Measurements from ENCODE around the gene SCML2.
"Not testable (repeated sequence)": the region's sequence is repeated elsewhere in the genome, so short reads cannot be mapped to it uniquely, and the experiment has no call there.

Gene SCML2

DNA sequence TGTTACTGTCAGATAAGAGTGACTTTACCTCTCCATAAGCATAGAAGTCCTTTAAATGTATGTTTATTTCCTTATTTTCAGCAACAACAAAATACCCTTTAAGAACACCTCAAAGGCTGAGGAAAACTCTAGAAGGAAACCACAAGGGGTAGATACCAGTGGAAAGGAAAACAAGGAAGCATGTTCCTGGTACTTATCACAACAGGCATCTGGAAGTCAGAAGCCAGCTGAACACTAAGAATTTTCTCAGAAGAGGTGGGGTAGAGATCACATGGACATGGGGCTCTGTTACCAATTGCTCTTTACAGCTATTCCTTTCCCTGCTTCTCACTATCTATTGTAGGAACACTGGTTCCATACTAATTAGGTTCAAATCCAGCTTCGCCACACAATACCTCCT, 82.3 kb downstream of the SCML2 start:
- in situ Hi-C loops (cut with MboI; ENCODE audit: low pct_unique_long_range_greater_than_20kb, low sequenced_read_pairs, unreplicated experiment), result no loop called here
- TF ChIP-seq, protein P1, sequence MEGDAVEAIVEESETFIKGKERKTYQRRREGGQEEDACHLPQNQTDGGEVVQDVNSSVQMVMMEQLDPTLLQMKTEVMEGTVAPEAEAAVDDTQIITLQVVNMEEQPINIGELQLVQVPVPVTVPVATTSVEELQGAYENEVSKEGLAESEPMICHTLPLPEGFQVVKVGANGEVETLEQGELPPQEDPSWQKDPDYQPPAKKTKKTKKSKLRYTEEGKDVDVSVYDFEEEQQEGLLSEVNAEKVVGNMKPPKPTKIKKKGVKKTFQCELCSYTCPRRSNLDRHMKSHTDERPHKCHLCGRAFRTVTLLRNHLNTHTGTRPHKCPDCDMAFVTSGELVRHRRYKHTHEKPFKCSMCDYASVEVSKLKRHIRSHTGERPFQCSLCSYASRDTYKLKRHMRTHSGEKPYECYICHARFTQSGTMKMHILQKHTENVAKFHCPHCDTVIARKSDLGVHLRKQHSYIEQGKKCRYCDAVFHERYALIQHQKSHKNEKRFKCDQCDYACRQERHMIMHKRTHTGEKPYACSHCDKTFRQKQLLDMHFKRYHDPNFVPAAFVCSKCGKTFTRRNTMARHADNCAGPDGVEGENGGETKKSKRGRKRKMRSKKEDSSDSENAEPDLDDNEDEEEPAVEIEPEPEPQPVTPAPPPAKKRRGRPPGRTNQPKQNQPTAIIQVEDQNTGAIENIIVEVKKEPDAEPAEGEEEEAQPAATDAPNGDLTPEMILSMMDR (IDR thresholded peaks at IDR 0.05; ENCODE audit: extremely low read depth, insufficient read depth, missing control alignments), result no peak
- DNase-seq (ENCODE audit: low spot score), result no peak

DNA sequence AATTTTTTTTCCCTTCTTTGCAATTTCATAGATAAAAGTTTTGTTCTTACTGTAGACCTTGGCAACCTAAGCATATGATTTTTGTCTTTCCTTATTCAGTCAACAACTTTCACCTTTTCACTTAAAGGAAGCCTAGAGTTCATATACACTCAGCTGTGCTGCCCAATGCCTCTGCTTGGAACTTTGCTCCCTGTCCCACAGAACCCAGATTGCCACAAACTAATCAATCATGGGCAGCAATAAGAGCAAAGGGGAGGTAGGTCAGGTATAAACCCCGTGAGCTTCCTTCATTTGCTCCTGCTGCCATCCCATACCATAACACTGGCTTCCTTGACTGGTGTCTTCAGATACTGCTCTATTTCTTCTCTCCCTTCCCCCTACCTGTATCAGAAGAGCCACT, 82.8 kb downstream of the SCML2 start:
- in situ Hi-C loops (cut with MboI; ENCODE audit: low pct_unique_long_range_greater_than_20kb, low sequenced_read_pairs, unreplicated experiment), result no loop called here
- TF ChIP-seq, protein P1 (IDR thresholded peaks at IDR 0.05; ENCODE audit: extremely low read depth, insufficient read depth, missing control alignments), result no peak
- no peak for DNase-seq (ENCODE audit: low spot score)

DNA sequence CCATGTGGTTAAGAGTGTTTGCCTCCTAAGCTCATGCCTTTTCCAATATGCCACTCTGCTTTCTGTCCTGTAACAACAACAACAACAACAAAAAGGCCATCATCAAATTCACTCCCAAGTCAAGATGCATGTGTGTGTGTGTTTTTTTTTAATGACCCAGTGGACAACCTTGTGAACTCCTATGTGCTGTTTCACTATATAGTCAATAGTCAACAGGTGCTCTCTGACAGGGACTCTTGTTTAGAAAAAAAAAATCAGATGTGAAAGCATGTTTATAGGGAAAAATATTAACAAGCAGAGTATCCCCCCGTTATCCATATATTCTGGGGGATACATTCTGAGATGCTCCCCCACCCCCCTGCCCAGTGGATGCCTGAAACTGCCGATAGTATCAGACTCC, 83.2 kb downstream of the SCML2 start:
- TF ChIP-seq, protein P1 (IDR thresholded peaks at IDR 0.05; ENCODE audit: extremely low read depth, insufficient read depth, missing control alignments), result no peak
- in situ Hi-C loops (cut with MboI; ENCODE audit: low pct_unique_long_range_greater_than_20kb, low sequenced_read_pairs, unreplicated experiment), result no loop called here

DNA sequence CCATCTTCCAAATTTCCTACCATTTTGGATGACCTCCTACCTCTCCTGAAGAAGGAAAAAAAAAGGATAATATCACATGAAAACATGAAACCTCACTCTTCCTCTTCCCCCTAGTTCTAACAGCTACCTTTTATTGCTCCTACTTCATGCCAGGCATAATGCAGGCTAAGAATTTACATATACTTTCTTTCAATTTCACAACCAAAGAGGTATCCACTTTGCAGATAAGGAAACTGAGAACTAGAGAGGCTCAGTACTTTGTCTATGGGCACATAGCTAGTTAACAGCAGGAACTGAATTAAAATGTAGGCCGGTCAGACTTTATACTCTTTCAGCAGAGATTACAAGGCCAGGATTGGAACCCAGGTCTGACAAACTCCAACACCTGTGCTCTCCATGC, 99.4 kb downstream of the SCML2 start:
- in situ Hi-C loops (cut with MboI; ENCODE audit: low pct_unique_long_range_greater_than_20kb, low sequenced_read_pairs, unreplicated experiment), result no loop called here
- TF ChIP-seq, protein P1 (IDR thresholded peaks at IDR 0.05; ENCODE audit: extremely low read depth, insufficient read depth, missing control alignments), result no peak
- DNase-seq (ENCODE audit: low spot score), result no peak

More for the DNA sequence above, 83.2 kb downstream of the SCML2 start:
- no peak for DNase-seq (ENCODE audit: low spot score)

DNA sequence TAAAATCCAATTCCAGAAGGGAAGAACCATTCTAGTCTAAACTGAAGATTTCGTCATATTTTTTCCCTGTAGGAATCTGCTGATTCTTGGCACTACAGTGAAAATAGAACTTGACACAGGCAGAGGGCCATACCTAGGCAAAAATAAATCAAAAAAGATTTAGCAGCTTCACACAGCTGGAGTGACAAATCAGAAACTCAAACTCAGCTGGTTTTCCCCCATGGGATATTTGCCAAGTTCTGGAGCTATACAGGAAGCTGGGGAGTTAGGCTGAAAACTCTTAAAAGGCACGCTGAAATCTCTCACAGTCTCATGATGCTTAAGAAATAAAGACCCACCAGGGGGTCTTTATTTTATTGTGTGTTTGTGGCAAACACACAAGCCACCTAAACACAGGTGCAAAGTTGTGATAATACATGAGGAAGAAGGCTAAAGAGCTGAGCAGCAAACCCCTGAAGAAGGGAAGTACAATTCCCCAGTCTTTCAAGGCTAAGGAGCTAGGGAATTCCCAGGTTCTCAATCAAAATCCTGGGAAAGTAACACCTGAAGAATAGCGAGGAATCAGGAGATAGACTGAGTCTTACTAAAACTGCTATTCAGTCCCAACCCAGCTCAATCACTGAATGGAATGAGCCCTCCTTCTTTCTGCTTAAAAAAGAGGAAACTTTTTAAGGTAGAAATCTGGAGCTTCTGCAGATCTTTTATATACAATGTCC, 101.7 kb downstream of the SCML2 start:
- TF ChIP-seq, protein P1 (IDR thresholded peaks at IDR 0.05; ENCODE audit: extremely low read depth, insufficient read depth, missing control alignments), result no peak
- in situ Hi-C loops (cut with MboI; ENCODE audit: low pct_unique_long_range_greater_than_20kb, low sequenced_read_pairs, unreplicated experiment), result no loop called here
- DNase-seq (ENCODE audit: low spot score), result no peak

DNA sequence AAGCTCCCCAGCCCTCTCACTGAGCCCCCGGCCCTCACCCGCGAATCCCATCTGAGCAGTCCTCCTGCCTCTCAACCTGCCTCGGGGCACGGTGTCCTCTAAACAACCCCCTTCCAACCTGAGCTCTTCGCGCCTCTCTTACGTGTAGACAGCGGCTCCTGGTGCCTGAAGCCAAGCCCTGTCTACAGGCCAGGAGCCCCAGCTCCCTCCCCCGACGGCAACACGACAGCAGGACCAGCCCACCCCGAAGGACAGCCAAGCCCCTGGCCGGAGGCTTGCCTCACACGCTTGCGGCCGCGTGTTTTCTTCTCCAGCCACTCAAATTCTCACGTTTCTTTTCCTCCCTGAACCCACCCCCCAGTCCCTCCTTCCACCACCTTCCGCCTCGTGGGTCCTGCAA, 124.8 kb downstream of the SCML2 start:
- DNase-seq (ENCODE audit: low spot score); in situ Hi-C loops (cut with MboI; ENCODE audit: low pct_unique_long_range_greater_than_20kb, low sequenced_read_pairs, unreplicated experiment): not testable (repeated sequence)

DNA sequence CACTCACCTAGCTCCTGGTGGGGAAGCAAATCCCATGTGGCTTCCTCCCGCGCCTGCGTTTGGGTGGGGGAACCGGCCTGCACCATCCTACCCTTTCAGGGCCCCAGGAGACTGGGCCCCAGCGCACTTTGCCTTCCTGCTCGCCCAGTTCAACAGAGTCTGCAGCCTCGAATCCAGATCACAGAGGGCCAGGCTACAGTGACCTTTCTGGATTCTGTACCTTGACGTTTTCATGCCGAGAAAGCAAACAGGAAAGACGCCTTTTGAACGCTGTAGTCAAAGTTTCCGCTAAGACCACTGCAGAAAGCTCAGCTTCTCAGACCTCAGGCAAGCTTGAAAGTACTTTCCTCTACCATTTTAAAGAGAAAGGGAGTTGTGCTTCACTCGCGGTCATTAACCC, 126.4 kb downstream of the SCML2 start:
- in situ Hi-C loops (cut with MboI; ENCODE audit: low pct_unique_long_range_greater_than_20kb, low sequenced_read_pairs, unreplicated experiment), result no loop called here
- DNase-seq (ENCODE audit: low spot score), result no peak
- TF ChIP-seq, protein P1 (IDR thresholded peaks at IDR 0.05; ENCODE audit: extremely low read depth, insufficient read depth, missing control alignments), result no peak
